PC-9 (cell line): Measurements from ENCODE around the gene ZNF576.

ENCODE experiments used
- CTCF ChIP-seq: fragments of 200-600 bp; sonication (generic); conservative IDR thresholded peaks from 2 replicates; pipeline ENCODE4 v1.6.1; 2017; ENCODE audit warnings: mixed run types, antibody characterized with exemption, mild to moderate bottlenecking, moderate library complexity
- EZH2 ChIP-seq: fragments of 200-600 bp; sonication (generic); IDR thresholded peaks from 2 replicates; pipeline ENCODE4 v1.8.0; 2017; ENCODE audit warnings: antibody characterized with exemption, low read depth

- no peak for TF ChIP-seq CTCF
- 0 out of 2 replicates have a peak, but pooled peaks have one; percentile 67 for TF ChIP-seq EZH2
Observed at GRCh38 chr19:43638995-43639518, 42.7 kb downstream of the ZNF576 start.
